Fibroblast of skin of back (primary cell): ENCODE measurements around the gene EPB41L1.

Experiments used
- DNase-seq: peaks from one replicate; pipeline ENCODE4 v3.0.0-alpha.2; 2013

Gene EPB41L1

GRCh38 chr20:36230019-36230418 lies 75.5 kb downstream of the EPB41L1 start:
- DNase-seq, result no peak

- no peak for DNase-seq
These were observed 76.8 kb downstream of the EPB41L1 start for GRCh38 chr20:36231331-36231730.

- no peak for DNase-seq
These were observed 80.3 kb downstream of the EPB41L1 start for GRCh38 chr20:36234771-36235320.

DNA sequence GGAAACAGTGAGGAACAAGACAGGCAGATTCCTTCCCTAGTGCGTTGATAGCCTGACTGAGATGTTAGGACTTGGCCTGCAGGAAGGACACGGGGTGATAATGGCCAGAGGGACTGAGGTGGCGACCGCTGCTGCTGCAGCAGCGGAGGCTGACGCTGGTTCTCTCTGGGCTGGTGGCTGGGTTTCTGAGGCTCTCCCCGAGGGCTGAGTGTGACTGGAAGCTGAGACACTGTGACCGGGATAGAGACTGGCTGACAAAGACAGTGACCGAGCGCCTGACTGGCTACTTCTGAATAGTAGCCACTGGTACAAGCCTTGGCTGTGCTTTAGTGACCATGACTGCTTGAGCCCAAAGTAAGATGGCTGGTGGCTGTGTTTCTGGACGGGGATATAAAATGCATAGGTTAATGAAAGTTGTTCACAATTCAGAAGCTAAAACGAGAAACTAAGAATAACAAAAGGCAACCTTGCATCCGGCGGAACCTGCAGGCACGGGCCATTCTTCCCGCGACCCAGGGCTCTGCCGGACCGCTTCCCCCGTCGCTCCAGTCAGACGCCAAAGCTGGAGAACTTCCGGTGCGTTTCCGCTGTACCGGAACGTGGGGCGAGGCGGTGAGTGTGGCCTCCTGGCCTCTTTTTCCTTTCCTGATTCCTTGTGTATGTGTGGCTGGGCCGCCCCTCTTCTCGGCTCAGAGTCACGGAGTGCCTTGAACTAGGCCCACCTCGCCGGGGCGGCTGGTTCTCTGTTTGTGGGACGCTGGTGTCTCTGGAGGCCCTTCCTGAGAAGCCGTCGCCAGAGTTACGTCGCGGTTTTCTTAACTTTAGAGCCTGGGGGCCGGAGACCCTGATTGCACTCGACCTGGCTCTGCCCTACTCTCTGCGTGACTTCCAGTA lies 81.6 kb downstream of the EPB41L1 start, which contains the start of gene AAR2:
TSS of gene AAR2 (plus strand) at position 587 of the 894 bp plus-strand sequence. CDS start 3,391 bp downstream, outside the sequence.
- peak; percentile 81 for DNase-seq

DNA sequence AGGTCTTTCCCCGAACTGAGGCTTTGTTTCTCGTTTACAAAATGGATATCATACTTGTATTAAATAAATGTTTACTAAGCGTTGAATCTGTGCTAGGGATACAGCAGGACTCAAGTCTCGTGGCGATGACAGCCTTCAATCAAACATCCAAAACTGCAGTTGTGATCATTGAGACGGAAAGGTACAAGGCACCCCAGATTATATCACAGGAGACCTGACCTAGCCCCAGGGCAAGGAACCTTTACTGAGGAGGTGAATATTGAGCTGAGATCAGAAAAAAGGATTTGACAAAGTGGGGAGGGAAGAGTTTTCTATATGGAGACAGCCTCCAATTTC lies 82.2 kb downstream of the EPB41L1 start:
- no peak for DNase-seq

GRCh38 chr20:36237477-36237876 lies 82.9 kb downstream of the EPB41L1 start:
- no peak for DNase-seq

DNA sequence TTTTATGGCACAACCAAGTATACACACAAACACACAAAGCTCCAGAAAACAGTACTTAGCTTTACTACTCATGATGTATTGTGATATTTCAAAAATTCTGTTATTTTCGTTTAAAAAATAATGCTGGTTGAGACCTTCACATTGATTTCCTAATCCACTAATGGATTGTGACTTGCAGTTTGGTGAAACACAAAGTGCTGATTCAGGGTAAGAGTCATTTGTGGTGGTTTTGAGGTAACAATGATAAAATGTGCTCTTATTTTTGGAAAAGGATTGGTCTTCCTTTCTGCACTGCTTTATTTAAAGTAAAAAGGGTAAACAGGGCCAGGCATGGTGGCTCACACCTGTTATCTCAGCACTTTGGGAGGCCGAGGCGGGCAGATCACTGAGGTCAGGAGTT lies 83.6 kb downstream of the EPB41L1 start:
- DNase-seq, result no peak

DNA sequence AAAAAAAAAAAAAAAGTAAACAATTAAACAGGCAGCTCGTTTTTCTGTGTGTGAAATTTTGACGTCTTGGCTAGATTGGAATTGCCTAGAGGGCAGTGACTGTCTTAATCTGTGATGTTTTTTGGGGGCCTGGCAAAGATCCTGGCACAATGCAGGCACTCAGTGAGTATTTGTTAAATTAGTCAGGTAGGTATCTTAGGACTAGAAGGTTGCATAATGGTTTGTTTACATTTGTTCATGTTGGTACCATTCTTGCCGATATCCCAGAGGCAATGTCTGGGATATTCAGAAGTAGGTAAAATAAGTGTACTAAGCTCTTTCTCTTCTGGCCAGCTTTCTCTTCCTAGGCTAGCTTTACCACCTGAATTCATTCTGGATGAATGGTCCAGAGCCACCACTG lies 84.2 kb downstream of the EPB41L1 start:
- no peak for DNase-seq

- DNase-seq, result no peak
These were observed 85.5 kb downstream of the EPB41L1 start for GRCh38 chr20:36240076-36240475.

- DNase-seq, result no peak
These were observed 87.1 kb downstream of the EPB41L1 start for GRCh38 chr20:36241678-36242077.

- no peak for DNase-seq
These were observed 89.2 kb downstream of the EPB41L1 start for GRCh38 chr20:36243726-36244125.

DNA sequence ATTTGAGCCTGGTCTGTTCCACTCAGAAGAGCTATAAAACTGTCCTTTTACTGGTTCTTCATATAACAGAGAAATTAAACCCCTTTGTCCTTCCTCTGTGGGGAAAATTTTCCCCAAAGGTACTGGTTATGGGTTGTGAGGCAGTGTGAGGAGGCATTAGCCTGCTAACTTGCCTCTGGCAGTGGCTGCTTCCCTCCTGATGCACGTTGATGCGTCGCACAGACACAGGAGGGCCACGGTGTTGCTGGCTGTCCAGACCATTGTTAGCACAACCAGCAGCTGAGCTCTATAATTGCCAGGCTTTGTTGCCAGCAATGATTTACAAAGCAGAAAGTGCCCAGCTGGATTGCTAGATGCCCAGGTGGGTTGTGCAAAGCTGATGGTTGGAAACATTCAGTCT lies 91.9 kb downstream of the EPB41L1 start:
- no peak for DNase-seq

DNA sequence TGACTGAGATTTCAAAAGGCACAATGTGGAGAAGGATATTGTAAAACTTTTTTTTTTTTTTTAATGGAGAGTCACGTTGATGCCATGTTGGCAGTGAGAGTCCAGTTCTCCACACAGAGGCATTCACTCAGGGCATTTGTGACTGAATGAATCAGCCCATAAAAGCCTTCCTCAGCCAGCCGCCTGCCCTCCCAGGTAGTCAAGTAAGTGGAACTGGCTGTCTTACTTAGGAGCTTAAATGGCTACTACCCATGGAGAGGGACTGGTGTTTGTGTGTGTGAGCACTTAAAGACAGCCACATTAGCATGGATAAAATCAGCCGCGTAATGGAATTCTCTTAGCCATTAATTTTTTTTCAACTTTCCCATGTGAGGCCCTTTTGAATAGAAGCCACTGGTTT lies 94.3 kb downstream of the EPB41L1 start:
- no peak for DNase-seq

DNA sequence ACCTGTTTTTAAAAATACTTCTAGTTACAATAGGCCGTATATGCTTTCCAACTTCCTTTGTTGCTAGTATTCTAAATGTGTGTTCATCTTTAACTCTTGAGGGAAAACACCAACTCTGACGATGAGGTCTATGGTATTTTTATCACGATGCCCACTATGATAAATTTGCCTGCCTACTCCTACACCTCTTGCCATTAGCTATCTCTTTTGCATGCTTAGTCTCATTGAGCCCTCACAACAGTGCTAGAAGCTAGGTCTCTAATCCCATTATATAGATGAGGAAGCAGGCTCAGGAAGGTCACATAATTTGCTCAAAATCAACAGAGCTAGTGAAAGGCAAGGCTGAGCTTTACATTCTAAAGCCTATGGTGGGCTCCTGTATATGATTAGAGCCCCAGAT lies 94.9 kb downstream of the EPB41L1 start:
- DNase-seq, result no peak

- DNase-seq, result no peak
These were observed 96.9 kb downstream of the EPB41L1 start for GRCh38 chr20:36251426-36251825.

GRCh38 chr20:36252511-36252910 lies 98.0 kb downstream of the EPB41L1 start:
- DNase-seq, result no peak

GRCh38 chr20:36253036-36253435 lies 98.5 kb downstream of the EPB41L1 start:
- DNase-seq, result no peak

- DNase-seq, result no peak
These were observed 99.5 kb downstream of the EPB41L1 start for GRCh38 chr20:36254076-36254475.

DNA sequence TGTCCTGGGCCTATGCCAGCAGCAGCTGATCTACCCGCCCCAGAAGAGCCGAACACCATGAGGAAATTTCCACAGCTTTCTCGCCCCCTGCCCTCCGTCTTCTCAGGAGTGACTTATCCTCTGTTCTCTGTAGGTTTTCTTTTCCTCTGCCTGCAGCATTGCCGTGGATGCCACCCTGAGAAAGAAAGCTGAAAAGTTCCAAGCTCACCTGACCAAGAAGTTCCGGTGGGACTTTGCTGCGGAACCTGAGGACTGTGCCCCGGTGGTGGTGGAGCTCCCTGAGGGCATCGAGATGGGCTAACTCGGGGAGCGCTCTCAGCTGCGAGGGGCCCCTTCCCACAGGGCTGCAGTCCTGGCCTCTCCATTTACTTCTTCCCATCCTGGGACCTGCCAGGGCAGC lies 100.9 kb downstream of the EPB41L1 start:
- no peak for DNase-seq

DNA sequence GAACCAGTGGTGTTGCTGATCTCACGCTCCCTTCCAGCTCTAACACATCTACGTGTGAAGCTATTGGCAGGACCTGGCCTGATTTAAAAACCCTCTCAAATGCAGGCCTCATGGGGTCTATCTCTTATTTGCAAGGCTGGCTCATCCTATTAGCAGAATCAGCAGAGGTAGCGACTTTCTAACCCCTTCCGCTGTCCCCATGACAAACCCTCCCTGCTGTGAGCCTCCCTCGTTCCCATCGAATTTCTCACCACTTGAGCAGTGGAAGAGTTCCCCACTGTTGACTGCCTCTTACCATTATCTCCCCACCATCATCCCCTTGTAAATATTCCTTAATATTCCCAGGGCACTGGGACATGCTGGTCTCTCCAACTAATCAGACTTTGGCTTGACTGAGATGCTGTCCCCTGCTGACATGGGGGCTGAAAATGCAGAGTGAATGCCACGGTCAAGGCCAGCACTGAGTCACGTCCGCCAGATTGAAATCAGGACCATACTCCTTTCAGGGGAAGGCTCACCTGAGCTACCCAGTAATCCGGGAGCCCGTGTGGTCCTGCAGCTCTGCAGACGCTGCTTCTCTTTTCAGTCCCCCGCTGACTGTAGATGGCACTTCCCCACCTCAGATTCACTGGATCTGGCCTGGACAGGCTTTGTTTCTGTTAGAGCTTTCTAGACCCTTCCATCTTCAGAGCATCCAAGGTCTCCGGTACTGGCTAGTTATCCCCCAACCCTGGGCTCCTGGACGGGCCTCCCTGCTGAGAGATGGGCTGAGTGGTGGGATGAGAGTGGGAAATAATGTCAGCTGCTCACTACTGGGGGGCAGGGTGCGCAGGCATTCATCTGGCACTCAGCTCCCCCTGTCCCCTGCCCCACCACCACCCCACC lies 104.9 kb downstream of the EPB41L1 start:
- no peak for DNase-seq

DNA sequence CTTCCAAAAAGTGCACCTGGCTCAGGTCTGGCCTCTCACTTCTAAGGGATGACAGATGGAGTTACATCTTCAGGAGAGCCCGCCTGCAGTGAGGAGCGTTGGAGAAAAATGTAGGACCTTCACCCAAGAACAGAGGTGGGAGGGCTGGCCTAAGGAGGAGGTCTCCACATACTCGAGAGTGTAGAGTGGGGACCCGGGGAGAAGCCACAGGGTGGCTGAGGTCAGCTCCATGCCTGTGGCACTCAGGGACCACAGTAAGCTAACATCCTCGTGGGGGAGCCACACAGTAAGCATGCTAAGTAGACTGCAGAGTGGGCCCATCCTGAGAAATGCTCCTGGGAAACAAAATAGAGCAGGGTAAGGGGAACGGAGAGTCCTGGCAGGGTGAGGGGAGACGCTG lies 105.8 kb downstream of the EPB41L1 start:
- no peak for DNase-seq

DNA sequence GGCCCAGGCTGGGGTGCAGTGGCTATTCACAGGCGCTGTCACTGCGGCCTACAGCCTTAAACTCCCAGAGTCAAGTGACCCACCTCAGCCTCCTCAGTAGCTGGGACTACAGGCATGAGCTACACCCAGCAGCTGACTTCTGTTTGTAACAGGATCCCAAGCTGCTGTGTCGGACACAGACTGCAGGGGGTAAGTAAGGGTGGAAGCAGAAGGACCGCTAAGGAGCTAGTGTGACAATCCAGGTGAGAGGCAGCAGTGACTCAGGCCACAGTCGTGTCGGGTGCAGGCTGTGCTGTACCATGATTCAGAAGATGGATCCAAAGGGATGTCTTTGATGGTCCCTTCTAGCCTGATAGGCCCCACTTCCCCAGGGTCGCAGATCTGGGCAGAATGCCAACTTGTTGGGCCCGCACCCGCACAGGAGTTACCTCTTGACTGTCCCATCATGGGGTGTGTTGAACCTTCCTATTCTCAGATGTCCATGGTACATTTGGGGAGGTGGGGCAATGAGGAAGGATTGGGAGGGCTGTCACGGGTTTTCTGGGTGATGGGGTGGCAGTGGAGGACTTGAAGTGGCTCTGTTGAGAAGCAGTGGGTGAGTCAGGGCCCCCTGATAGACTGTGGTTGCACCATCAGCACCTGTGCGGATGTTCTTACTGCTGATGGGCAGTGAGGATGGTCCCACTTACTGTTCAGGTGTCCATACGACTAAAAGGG lies 107.0 kb downstream of the EPB41L1 start:
- no peak for DNase-seq

DNA sequence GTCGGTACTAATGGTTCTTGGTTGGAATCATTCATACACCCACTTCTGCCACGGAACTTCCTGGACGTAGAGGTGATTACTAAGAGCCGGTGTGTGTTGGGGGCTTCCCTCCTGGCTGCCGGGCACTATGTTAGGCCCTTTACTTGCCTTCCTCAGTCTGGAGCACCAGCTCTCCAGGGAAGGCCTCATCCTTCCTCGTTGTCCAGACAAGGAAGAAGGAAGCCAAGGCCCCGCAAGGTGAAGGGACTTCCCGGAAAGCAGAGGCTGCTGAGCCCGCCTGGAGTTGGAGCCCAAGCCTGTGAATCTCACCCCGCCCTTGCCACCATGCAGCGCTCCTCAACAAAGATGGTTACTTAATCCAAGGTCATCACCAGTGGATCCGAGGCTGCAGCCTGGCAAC lies 107.9 kb downstream of the EPB41L1 start:
- DNase-seq, result no peak
